A549 (cell line): Measurements from ENCODE around the gene BCKDHA.

Source experiments
- CHD2 ChIP-seq: fragments of 150-350 bp; IDR thresholded peaks from 2 replicates; pipeline ENCODE4 v1.6.1; 2014; ENCODE audit warnings: low read length; ENCODE audit not compliant: partially characterized antibody
- EP300 ChIP-seq, 2 experiments: fragments of >200 bp; sonication (Bioruptor Twin); formaldehyde crosslinking; IDR thresholded peaks; 2 replicates in 1 of 2; 3 replicates in 1 of 2; pipeline ENCODE4 v1.6.1; 2016 to 2017
- POLR2A ChIP-seq: IDR thresholded peaks from 2 replicates; pipeline ENCODE4 v1.6.1; 2012; ENCODE audit warnings: mild to moderate bottlenecking, low read length
- TP53 ChIP-seq: fragments of 250-450 bp; sonication (Bioruptor Pico); IDR thresholded peaks from 2 replicates; pipeline ENCODE4 v1.5.0; 2021; ENCODE audit warnings: mild to moderate bottlenecking, moderate library complexity
- ZFP36 ChIP-seq: fragments of 450-650 bp; IDR thresholded peaks from 2 replicates; pipeline ENCODE4 v1.6.1; 2014; ENCODE audit warnings: borderline replicate concordance; ENCODE audit not compliant: partially characterized antibody
- TF ChIP-seq, protein P1 (sequence below): fragments of 450-650 bp; IDR thresholded peaks from 2 replicates; pipeline ENCODE4 v1.6.1; 2014; ENCODE audit warnings: antibody characterized with exemption

DNA sequence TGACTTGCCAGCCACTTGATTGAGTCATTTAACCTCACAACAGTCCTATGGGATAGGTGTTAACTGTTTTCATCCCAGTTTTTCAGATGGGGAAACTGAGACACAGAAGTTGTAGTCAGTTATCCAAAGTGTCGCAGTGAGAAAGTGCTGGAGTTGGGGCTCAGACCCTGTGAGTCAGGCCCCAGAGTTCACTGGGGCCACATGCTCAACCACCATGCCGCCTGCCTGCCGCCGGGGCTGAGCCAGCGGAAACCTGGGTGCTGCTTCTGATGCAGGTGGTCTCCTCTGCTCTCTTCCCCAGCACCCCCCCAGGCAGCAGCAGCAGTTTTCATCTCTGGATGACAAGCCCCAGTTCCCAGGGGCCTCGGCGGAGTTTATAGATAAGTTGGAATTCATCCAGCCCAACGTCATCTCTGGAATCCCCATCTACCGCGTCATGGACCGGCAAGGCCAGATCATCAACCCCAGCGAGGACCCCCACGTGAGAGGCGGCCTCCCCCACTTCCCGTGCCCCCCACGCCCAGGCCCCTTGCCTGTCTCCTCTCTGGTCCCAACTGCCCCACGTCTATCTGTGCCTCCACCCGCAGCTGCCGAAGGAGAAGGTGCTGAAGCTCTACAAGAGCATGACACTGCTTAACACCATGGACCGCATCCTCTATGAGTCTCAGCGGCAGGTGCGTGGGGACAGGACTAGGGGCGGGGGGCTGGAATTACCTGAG, 12.9 kb downstream of the BCKDHA start:
- no peak for TF ChIP-seq TP53 (CRISPR knock-in tag)
- TF ChIP-seq, protein P1, sequence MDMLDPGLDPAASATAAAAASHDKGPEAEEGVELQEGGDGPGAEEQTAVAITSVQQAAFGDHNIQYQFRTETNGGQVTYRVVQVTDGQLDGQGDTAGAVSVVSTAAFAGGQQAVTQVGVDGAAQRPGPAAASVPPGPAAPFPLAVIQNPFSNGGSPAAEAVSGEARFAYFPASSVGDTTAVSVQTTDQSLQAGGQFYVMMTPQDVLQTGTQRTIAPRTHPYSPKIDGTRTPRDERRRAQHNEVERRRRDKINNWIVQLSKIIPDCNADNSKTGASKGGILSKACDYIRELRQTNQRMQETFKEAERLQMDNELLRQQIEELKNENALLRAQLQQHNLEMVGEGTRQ = no peak
- no peak for TF ChIP-seq ZFP36
- no peak for TF ChIP-seq EP300 (IDR thresholded peaks at IDR 0.05)
- no peak for TF ChIP-seq POLR2A
- TF ChIP-seq CHD2 = no peak
